Lung (tissue), 12 donors: ENCODE results near the gene ZNF581. TPM values are rescaled to one million over a fixed set of nuclear protein-coding genes. Genes with fewer than 3 reads are reported as not detected.

Source experiments
- ATAC-seq: fragments of 200-7000 bp; cut with Tn5 transposase; one replicate; pipeline ENCODE4 v1.9.1; 2020; ENCODE audit warnings: moderate number of reproducible peaks; ENCODE audit not compliant: insufficient read depth, low FRiP score
- DNase-seq, 3 donors: peaks; one replicate each; pipeline ENCODE4 v3.0.0-alpha.2; 2013 to 2017
- H3K27ac ChIP-seq, 2 donors: one replicate each; pipeline ENCODE4 v1.5.1; 2013; ENCODE audit warnings: mild to moderate bottlenecking in 2 of 2, moderate library complexity in 2 of 2, control low read depth in 1 of 2, inconsistent platforms in 1 of 2, low read depth in 1 of 2, low read length in 1 of 2
- H3K27me3 ChIP-seq, 3 donors: one replicate each; pipeline ENCODE4 v1.5.1; 2013; ENCODE audit warnings: low read length in 2 of 3; ENCODE audit not compliant: control insufficient read depth in 3 of 3, insufficient read depth in 3 of 3
- H3K36me3 ChIP-seq, 4 donors: one replicate each; pipeline ENCODE4 v1.5.1; 2013; ENCODE audit warnings: low read length in 4 of 4, mild to moderate bottlenecking in 1 of 4, moderate library complexity in 1 of 4; ENCODE audit not compliant: control insufficient read depth in 4 of 4, insufficient read depth in 4 of 4
- H3K4me1 ChIP-seq, 5 donors: one replicate each; pipeline ENCODE4 v1.5.1; 2013; ENCODE audit warnings: low read length in 5 of 5, mild to moderate bottlenecking in 2 of 5, moderate library complexity in 1 of 5; ENCODE audit not compliant: control insufficient read depth in 5 of 5, insufficient read depth in 5 of 5
- H3K4me3 ChIP-seq: one replicate; pipeline ENCODE4 v1.5.1; 2013; ENCODE audit warnings: mild to moderate bottlenecking, control low read depth, moderate library complexity
- H3K9ac ChIP-seq, 2 donors: one replicate each; pipeline ENCODE4 v1.5.1; 2013; ENCODE audit warnings: low read length in 2 of 2, control low read depth in 1 of 2; ENCODE audit not compliant: insufficient read depth in 1 of 2
- H3K9me3 ChIP-seq, 4 donors: one replicate each; pipeline ENCODE4 v1.5.1; 2013; ENCODE audit warnings: low read length in 3 of 4, mild to moderate bottlenecking in 1 of 4, moderate library complexity in 1 of 4; ENCODE audit not compliant: control insufficient read depth in 4 of 4, insufficient read depth in 3 of 4
- CTCF ChIP-seq: IDR thresholded peaks from 2 replicates; pipeline ENCODE4 v1.5.1; 2012; ENCODE audit warnings: mild to moderate bottlenecking; ENCODE audit errors: control extremely low read depth, extremely low read depth
- WGBS, 2 donors: extraction: QIAGEN DNeasy Blood & Tissue Kit; methylation state at CpG; one replicate each; pipeline ENCODE4 v1.1.7; 2013; 5-methylcytosine and 5-hydroxymethylcytosine counted together
- polyA plus RNA-seq, 2 donors: library from polyadenylated mRNA; stranded (reverse); fragments of 200-250 nt; gene quantifications; one replicate each; pipeline ENCODE4 v1.2.1, GENCODE V29; 2013
- total RNA-seq, 2 donors: library from RNA; depleted of rRNA in 1 of 2; stranded (reverse); fragments of >200 nt in 1 of 2; gene quantifications; one replicate each; pipeline ENCODE4 v1.2.1, GENCODE V29; 2014 to 2021
- donor health status: control.
- donor health status: control.
- donor health status: Bipolar disorder and iron deficiency.
- donor health status: healthy.
- donor health status: DM: yes; HTN: yes; CAD: no.

Gene ZNF581
- total and polyA plus RNA-seq, 4 donors = 15.0 to 18.1 (median 15.6) TPM

- H3K9ac ChIP-seq = no peak overlapping the region
- no peak overlapping the region for H3K4me3 ChIP-seq
- no peak for DNase-seq
- no peaks in the 10 kb centered on the region for H3K9me3 ChIP-seq
- WGBS, 2 donors = 88 to 92% methylated on average over 18 of the region's 18 CpGs
- no peaks in the 10 kb centered on the region for H3K27me3 ChIP-seq
- ATAC-seq = no peak
- H3K36me3 ChIP-seq = peaks cover 0 to 4% (median 2%) of the 10 kb centered on the region in 4 donors
- no peak for TF ChIP-seq CTCF
- H3K4me1 ChIP-seq = peaks cover 0 to 23% (median 5%) of the 10 kb centered on the region in 5 donors
- H3K27ac ChIP-seq = no peak overlapping the region
These were observed 7.8 kb downstream of the ZNF581 start for GRCh38 chr19:55651236-55651635.

DNA sequence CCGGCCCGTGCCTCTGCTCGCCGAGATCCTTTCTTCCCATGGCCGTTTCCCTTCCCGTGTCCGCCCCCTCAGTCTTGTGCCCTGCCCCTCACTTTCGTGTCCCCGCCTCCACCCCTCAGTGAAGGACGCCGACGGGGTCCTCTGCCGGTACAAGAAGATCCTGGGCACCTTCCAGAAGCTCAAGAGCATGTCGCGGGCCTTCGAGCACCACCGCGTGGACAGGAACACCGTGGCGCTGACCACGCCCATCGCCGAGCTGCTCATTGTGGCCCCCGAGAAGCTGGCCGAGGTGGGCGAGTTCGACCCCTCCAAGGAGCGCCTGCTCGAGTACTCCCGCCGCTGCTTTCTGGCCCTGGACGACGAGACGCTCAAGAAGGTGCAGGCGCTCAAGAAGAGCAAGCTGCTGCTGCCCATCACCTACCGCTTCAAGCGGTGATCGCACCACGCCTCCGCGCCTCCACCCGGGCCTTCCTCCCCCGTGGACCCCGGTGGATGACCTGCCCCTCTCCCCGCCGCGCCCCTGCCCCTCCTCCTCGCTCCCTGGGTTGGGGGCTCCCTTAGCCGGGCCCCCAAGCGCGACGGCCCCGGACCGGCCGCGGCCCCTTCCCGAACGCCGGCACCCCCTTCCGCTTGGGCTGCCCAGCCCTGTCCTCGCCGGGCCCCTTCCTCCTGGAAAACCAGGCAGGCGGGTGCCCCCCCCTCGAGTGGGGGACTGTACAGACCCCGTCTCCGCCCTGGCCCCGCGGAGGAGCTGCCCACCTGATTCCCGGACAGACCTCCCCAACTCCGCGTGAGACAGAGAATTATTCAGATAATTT is 9.1 kb downstream of the ZNF581 start:
- WGBS, 2 donors = 82 to 86% methylated on average over 69 to 71 of the region's 71 CpGs
- H3K9ac ChIP-seq = no peak overlapping the region
- no peak overlapping the region for H3K4me3 ChIP-seq
- peaks cover 4 to 30% (median 15%) of the 10 kb centered on the region in 5 donors for H3K4me1 ChIP-seq
- no peak for TF ChIP-seq CTCF
- H3K36me3 ChIP-seq = peaks cover 0 to 5% (median 4%) of the 10 kb centered on the region in 4 donors
- H3K9me3 ChIP-seq = no peaks in the 10 kb centered on the region
- no peak for ATAC-seq
- H3K27ac ChIP-seq = no peak overlapping the region
- no peak for DNase-seq
- no peaks in the 10 kb centered on the region for H3K27me3 ChIP-seq

- H3K27me3 ChIP-seq = no peaks in the 10 kb centered on the region
- no peaks in the 10 kb centered on the region for H3K9me3 ChIP-seq
- TF ChIP-seq CTCF = peak; percentile 100
- WGBS, 2 donors = 0 to 1% methylated on average over 57 of the region's 57 CpGs
- peaks cover 0 to 6% (median 4%) of the 10 kb centered on the region in 4 donors for H3K36me3 ChIP-seq
- peak overlapping the region; percentile 94 to 97 for H3K27ac ChIP-seq
- peak overlapping the region; percentile 95 to 98 for H3K9ac ChIP-seq
- H3K4me1 ChIP-seq = peaks cover 13 to 37% (median 25%) of the 10 kb centered on the region in 5 donors
- ATAC-seq = peak; percentile 56
- H3K4me3 ChIP-seq = peak overlapping the region; percentile 10
- peak; percentile 100 for DNase-seq
These were observed 10.3 kb downstream of the ZNF581 start for GRCh38 chr19:55653651-55654322.
